Keratinocyte (primary cell): ENCODE results near the gene ZNF239. TPM values are rescaled to one million over a fixed set of nuclear protein-coding genes. Genes with fewer than 3 reads are reported as not detected.
"Not testable (repeated sequence)": the region's sequence is repeated elsewhere in the genome, so short reads cannot be mapped to it uniquely, and the experiment has no call there.

Experiments used
- DNase-seq: peaks from one replicate; pipeline ENCODE4 v3.0.0-alpha.2; 2011; ENCODE audit warnings: low read depth, missing footprints, low spot score
- FAIRE-seq: peaks from 2 replicates; lab custom pipeline; 2011; peaks lifted over from hg19 to GRCh38; lab: Jason Lieb, UNC
- H2AFZ ChIP-seq: 2 replicates; pipeline ENCODE4 v1.6.0; 2012; ENCODE audit warnings: low read length, control low read depth, inconsistent platforms; ENCODE audit not compliant: control insufficient read depth
- H3K27ac ChIP-seq: 2 replicates; pipeline ENCODE4 v1.5.1; 2011; ENCODE audit warnings: low read length; ENCODE audit not compliant: control insufficient read depth, insufficient read depth
- H3K27me3 ChIP-seq: 3 replicates; pipeline ENCODE4 v1.6.0; 2011; ENCODE audit warnings: low read length; ENCODE audit not compliant: control insufficient read depth, insufficient read depth; ENCODE audit errors: extremely low read depth
- H3K36me3 ChIP-seq, 2 experiments: 2 replicates in 1 of 2; 3 replicates in 1 of 2; pipeline ENCODE4 v1.5.1; 2011; ENCODE audit warnings: low read length in 2 of 2, mild to moderate bottlenecking in 1 of 2; ENCODE audit not compliant: control insufficient read depth in 2 of 2, insufficient read depth in 2 of 2; ENCODE audit errors: extremely low read depth in 1 of 2
- H3K4me1 ChIP-seq: 3 replicates; pipeline ENCODE4 v1.5.1; 2011; ENCODE audit warnings: low read length; ENCODE audit not compliant: control insufficient read depth, insufficient read depth; ENCODE audit errors: extremely low read depth
- H3K4me2 ChIP-seq: 3 replicates; pipeline ENCODE4 v1.6.0; 2011; ENCODE audit warnings: low read depth, low read length; ENCODE audit not compliant: control insufficient read depth, insufficient read depth; ENCODE audit errors: extremely low read depth
- H3K4me3 ChIP-seq, 3 experiments: fragments of 200-600 bp in 1 of 3; sonication (generic) in 1 of 3; 2 replicates in 2 of 3; 3 replicates in 1 of 3; pipeline ENCODE4 v1.5.1; 2011 to 2016; ENCODE audit warnings: low read length in 3 of 3, mild to moderate bottlenecking in 3 of 3, control low read depth in 2 of 3, inconsistent platforms in 1 of 3, low read depth in 1 of 3, mixed read lengths in 1 of 3, mixed run types in 1 of 3, moderate library complexity in 1 of 3; ENCODE audit not compliant: control insufficient read depth in 2 of 3, insufficient read depth in 2 of 3; ENCODE audit errors: extremely low read depth in 1 of 3
- H3K79me2 ChIP-seq: 2 replicates; pipeline ENCODE4 v1.6.0; 2012; ENCODE audit warnings: low read length; ENCODE audit not compliant: control insufficient read depth, insufficient read depth
- H3K9ac ChIP-seq: 3 replicates; pipeline ENCODE4 v1.6.0; 2011; ENCODE audit warnings: low read length; ENCODE audit not compliant: control insufficient read depth, insufficient read depth; ENCODE audit errors: extremely low read depth
- H3K9me1 ChIP-seq: 3 replicates; pipeline ENCODE4 v1.6.0; 2011; ENCODE audit warnings: low read length; ENCODE audit not compliant: control insufficient read depth, insufficient read depth; ENCODE audit errors: extremely low read depth
- H3K9me3 ChIP-seq: 2 replicates; pipeline ENCODE4 v1.5.1; 2012; ENCODE audit warnings: low read depth, low read length; ENCODE audit not compliant: control insufficient read depth
- H4K20me1 ChIP-seq: 3 replicates; pipeline ENCODE4 v1.6.0; 2011; ENCODE audit warnings: low read length; ENCODE audit not compliant: control insufficient read depth, insufficient read depth; ENCODE audit errors: extremely low read depth
- CTCF ChIP-seq, 3 experiments: IDR thresholded peaks in 1 of 3; conservative IDR thresholded peaks in 1 of 3; optimal IDR thresholded peaks in 1 of 3; 2 replicates in 2 of 3; 3 replicates in 1 of 3; pipeline versions ENCODE3 to v1.5.1; 2011; ENCODE audit warnings: low read length in 3 of 3, mild to moderate bottlenecking in 3 of 3, moderate library complexity in 2 of 3, control low read depth in 1 of 3, inconsistent platforms in 1 of 3; ENCODE audit not compliant: insufficient read depth in 2 of 3; ENCODE audit errors: extremely low read depth in 1 of 3
- EZH2 ChIP-seq: IDR thresholded peaks from one replicate; pipeline ENCODE4 v1.6.1; 2012; ENCODE audit warnings: inconsistent platforms, mild to moderate bottlenecking, low read length, moderate library complexity
- dilution Hi-C: fragments of 300-500 bp; cut with MboI; formaldehyde crosslinking; loops from one replicate; pipeline ENCODE4 v1.7.0; 2020; ENCODE audit warnings: low sequenced_read_pairs; ENCODE audit not compliant: extremely low pct_ligation_motif_present
- polyA plus RNA-seq, 5 experiments: library from polyadenylated mRNA; depleted of rRNA in 3 of 5; stranded (reverse) in 3 of 5; stranded (forward) in 1 of 5; unstranded in 1 of 5; fragments of >200 nt; gene quantifications; 1 replicate in 1 of 5; 2 replicates in 3 of 5; 3 replicates in 1 of 5; pipeline versions ENCODE4 v1.2.1 to v1.2.3, GENCODE V29; 2011 to 2012; ENCODE audit warnings: missing spikeins in 2 of 5, low read depth in 1 of 5, low replicate concordance in 1 of 5

Gene ZNF239
- polyA plus RNA-seq, 1 donor (not counting 4 experiments of a cell fraction or from before 2014, with no cell fraction given): 1.1 TPM

GRCh38 chr10:43569681-43570080, 4.7 kb downstream of the ZNF239 start:
- peaks cover 3% of the 10 kb centered on the region for H3K4me1 ChIP-seq
- H3K9me3 ChIP-seq: no peaks in the 10 kb centered on the region
- no peaks in the 10 kb centered on the region for H3K79me2 ChIP-seq
- TF ChIP-seq CTCF (optimal IDR thresholded peaks at IDR 0.05 in 1 of 3, IDR thresholded peaks at IDR 0.05 in 1 of 3, conservative IDR thresholded peaks at IDR 0.05 in 1 of 3; ENCODE audit: extremely low read depth in 1 of 3, insufficient read depth in 2 of 3, low read length in 3 of 3) (no peak), EZH2 (no peak)
- no peak for DNase-seq
- H3K9me1 ChIP-seq: no peaks in the 10 kb centered on the region
- no peaks in the 10 kb centered on the region for H3K36me3 ChIP-seq
- peaks cover 9% of the 10 kb centered on the region for H3K27me3 ChIP-seq
- H3K4me2 ChIP-seq: no peak overlapping the region
- no peak overlapping the region for H3K27ac ChIP-seq
- dilution Hi-C loops: no loop called here
- no peak overlapping the region for H3K9ac ChIP-seq
- FAIRE-seq: no peak
- H4K20me1 ChIP-seq: no peaks in the 10 kb centered on the region
- H2AFZ ChIP-seq: no peak overlapping the region
- no peak overlapping the region for H3K4me3 ChIP-seq

- Histone ChIP-seq H3K9ac (no peak overlapping the region), H3K9me1 (no peaks in the 10 kb centered on the region), H3K9me3 (peaks cover 2% of the 10 kb centered on the region), H3K4me2 (no peak overlapping the region), H4K20me1 (no peaks in the 10 kb centered on the region), H3K79me2 (no peaks in the 10 kb centered on the region), H3K4me1 (no peaks in the 10 kb centered on the region), H3K27ac (no peak overlapping the region), H3K36me3 (no peaks in the 10 kb centered on the region), H3K4me3 (no peak overlapping the region), H2AFZ (no peak overlapping the region), H3K27me3 (no peaks in the 10 kb centered on the region)
- TF ChIP-seq CTCF (optimal IDR thresholded peaks at IDR 0.05 in 1 of 3, IDR thresholded peaks at IDR 0.05 in 1 of 3, conservative IDR thresholded peaks at IDR 0.05 in 1 of 3; ENCODE audit: extremely low read depth in 1 of 3, insufficient read depth in 2 of 3, low read length in 3 of 3): no peak
- no peak for TF ChIP-seq EZH2
- FAIRE-seq: no peak
- dilution Hi-C loops: no loop called here
- no peak for DNase-seq
Observed at GRCh38 chr10:43557214-43557613, 17.2 kb downstream of the ZNF239 start.

- H3K9ac ChIP-seq, H3K27me3 ChIP-seq, H2AFZ ChIP-seq, H3K79me2 ChIP-seq, H3K27ac ChIP-seq, H3K4me3 ChIP-seq, H3K4me1 ChIP-seq, H3K4me2 ChIP-seq, H3K9me3 ChIP-seq, H3K9me1 ChIP-seq, DNase-seq, H4K20me1 ChIP-seq, H3K36me3 ChIP-seq, dilution Hi-C loops, FAIRE-seq: not testable (repeated sequence)
Observed at GRCh38 chr10:43543746-43544145, 30.7 kb downstream of the ZNF239 start.
